GM23338 (cell line): ENCODE results near the gene CASK. TPM values are rescaled to one million over a fixed set of nuclear protein-coding genes. Genes with fewer than 3 reads are reported as not detected.

Source experiments
- CREB1 ChIP-seq: fragments of 250-450 bp; sonication (Bioruptor Pico); IDR thresholded peaks from 2 replicates; pipeline ENCODE4 v1.5.0; 2020; ENCODE audit warnings: low read depth, mild to moderate bottlenecking, moderate library complexity
- POLR2AphosphoS5 ChIP-seq: IDR thresholded peaks from 2 replicates; pipeline ENCODE4 v1.6.1; 2016; ENCODE audit warnings: antibody characterized with exemption, low read depth
- ZNF114 ChIP-seq: fragments of 250-450 bp; sonication (Bioruptor Pico); IDR thresholded peaks from 2 replicates; pipeline ENCODE4 v1.5.0; 2020; ENCODE audit warnings: mild to moderate bottlenecking, moderate library complexity
- polyA plus RNA-seq: library from polyadenylated mRNA; unstranded; fragments of >200 nt; fragmentation: Nextera tagmentation; extraction: Ambion mirVana; gene quantifications from 2 replicates; pipeline ENCODE4 v1.2.1, GENCODE V29; 2016
- total RNA-seq: library from RNA; depleted of rRNA; stranded (reverse); fragments of >200 nt; shearing (Covaris generic); gene quantifications from 2 replicates; pipeline ENCODE4 v1.2.3, GENCODE V29; 2014
- TF ChIP-seq, protein P1 (sequence below): IDR thresholded peaks from one replicate; pipeline ENCODE4 v1.6.1; 2018; ENCODE audit warnings: antibody characterized with exemption; ENCODE audit not compliant: unreplicated experiment
- TF ChIP-seq, protein P2 (sequence below): fragments of 250-450 bp; sonication (Bioruptor Pico); IDR thresholded peaks from 2 replicates; pipeline ENCODE4 v1.5.0; 2020; ENCODE audit warnings: mild to moderate bottlenecking, moderate library complexity

Gene CASK
- total and polyA plus RNA-seq, 2 experiments from 2014 or later, result 15.3 to 44.4 TPM

DNA sequence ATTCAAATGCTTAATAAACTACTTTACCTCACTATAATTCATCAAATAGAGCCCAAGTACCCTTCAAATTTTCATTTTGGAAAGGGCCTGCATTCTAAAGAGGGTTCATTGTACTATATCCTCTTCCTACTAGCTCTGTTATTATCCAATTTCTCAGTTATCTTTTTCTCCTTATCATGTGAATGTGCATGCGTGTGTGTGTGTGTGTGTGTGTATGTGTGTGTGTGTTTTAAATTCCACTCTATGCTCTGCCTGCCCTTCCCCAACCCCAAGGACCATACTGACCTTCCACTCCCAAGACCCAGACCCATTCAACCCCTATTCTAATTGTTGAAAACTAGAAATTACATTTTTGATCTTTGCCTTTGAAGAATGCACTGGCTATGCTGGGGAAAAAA lies 33.3 kb downstream of the CASK start (continued):
- TF ChIP-seq, protein P1, sequence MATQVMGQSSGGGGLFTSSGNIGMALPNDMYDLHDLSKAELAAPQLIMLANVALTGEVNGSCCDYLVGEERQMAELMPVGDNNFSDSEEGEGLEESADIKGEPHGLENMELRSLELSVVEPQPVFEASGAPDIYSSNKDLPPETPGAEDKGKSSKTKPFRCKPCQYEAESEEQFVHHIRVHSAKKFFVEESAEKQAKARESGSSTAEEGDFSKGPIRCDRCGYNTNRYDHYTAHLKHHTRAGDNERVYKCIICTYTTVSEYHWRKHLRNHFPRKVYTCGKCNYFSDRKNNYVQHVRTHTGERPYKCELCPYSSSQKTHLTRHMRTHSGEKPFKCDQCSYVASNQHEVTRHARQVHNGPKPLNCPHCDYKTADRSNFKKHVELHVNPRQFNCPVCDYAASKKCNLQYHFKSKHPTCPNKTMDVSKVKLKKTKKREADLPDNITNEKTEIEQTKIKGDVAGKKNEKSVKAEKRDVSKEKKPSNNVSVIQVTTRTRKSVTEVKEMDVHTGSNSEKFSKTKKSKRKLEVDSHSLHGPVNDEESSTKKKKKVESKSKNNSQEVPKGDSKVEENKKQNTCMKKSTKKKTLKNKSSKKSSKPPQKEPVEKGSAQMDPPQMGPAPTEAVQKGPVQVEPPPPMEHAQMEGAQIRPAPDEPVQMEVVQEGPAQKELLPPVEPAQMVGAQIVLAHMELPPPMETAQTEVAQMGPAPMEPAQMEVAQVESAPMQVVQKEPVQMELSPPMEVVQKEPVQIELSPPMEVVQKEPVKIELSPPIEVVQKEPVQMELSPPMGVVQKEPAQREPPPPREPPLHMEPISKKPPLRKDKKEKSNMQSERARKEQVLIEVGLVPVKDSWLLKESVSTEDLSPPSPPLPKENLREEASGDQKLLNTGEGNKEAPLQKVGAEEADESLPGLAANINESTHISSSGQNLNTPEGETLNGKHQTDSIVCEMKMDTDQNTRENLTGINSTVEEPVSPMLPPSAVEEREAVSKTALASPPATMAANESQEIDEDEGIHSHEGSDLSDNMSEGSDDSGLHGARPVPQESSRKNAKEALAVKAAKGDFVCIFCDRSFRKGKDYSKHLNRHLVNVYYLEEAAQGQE, result no peak
- TF ChIP-seq ZNF114 (no peak), CREB1 (CRISPR knock-in tag) (no peak), POLR2AphosphoS5 (no peak)
- TF ChIP-seq, protein P2, sequence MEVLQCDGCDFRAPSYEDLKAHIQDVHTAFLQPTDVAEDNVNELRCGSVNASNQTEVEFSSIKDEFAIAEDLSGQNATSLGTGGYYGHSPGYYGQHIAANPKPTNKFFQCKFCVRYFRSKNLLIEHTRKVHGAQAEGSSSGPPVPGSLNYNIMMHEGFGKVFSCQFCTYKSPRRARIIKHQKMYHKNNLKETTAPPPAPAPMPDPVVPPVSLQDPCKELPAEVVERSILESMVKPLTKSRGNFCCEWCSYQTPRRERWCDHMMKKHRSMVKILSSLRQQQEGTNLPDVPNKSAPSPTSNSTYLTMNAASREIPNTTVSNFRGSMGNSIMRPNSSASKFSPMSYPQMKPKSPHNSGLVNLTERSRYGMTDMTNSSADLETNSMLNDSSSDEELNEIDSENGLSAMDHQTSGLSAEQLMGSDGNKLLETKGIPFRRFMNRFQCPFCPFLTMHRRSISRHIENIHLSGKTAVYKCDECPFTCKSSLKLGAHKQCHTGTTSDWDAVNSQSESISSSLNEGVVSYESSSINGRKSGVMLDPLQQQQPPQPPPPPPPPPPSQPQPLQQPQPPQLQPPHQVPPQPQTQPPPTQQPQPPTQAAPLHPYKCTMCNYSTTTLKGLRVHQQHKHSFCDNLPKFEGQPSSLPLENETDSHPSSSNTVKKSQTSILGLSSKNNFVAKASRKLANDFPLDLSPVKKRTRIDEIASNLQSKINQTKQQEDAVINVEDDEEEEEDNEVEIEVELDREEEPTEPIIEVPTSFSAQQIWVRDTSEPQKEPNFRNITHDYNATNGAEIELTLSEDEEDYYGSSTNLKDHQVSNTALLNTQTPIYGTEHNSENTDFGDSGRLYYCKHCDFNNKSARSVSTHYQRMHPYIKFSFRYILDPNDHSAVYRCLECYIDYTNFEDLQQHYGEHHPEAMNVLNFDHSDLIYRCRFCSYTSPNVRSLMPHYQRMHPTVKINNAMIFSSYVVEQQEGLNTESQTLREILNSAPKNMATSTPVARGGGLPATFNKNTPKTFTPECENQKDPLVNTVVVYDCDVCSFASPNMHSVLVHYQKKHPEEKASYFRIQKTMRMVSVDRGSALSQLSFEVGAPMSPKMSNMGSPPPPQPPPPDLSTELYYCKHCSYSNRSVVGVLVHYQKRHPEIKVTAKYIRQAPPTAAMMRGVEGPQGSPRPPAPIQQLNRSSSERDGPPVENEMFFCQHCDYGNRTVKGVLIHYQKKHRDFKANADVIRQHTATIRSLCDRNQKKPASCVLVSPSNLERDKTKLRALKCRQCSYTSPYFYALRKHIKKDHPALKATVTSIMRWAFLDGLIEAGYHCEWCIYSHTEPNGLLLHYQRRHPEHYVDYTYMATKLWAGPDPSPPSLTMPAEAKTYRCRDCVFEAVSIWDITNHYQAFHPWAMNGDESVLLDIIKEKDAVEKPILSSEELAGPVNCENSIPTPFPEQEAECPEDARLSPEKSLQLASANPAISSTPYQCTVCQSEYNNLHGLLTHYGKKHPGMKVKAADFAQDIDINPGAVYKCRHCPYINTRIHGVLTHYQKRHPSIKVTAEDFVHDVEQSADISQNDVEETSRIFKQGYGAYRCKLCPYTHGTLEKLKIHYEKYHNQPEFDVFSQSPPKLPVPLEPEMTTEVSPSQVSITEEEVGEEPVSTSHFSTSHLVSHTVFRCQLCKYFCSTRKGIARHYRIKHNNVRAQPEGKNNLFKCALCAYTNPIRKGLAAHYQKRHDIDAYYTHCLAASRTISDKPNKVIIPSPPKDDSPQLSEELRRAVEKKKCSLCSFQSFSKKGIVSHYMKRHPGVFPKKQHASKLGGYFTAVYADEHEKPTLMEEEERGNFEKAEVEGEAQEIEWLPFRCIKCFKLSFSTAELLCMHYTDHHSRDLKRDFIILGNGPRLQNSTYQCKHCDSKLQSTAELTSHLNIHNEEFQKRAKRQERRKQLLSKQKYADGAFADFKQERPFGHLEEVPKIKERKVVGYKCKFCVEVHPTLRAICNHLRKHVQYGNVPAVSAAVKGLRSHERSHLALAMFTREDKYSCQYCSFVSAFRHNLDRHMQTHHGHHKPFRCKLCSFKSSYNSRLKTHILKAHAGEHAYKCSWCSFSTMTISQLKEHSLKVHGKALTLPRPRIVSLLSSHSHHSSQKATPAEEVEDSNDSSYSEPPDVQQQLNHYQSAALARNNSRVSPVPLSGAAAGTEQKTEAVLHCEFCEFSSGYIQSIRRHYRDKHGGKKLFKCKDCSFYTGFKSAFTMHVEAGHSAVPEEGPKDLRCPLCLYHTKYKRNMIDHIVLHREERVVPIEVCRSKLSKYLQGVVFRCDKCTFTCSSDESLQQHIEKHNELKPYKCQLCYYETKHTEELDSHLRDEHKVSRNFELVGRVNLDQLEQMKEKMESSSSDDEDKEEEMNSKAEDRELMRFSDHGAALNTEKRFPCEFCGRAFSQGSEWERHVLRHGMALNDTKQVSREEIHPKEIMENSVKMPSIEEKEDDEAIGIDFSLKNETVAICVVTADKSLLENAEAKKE (CRISPR knock-in tag), result no peak
